ENCODE measurements around the gene NDRG3. TPM values are rescaled to one million over a fixed set of nuclear protein-coding genes. Genes with fewer than 3 reads are reported as not detected.

Gene NDRG3
- total RNA-seq, 6 donors from 2014 or later, result 7.8 to 28.7 (median 18.2) TPM

GRCh38 chr20:36756496-36756895 is 10.6 kb upstream of the NDRG3 start:
- TF ChIP-seq CTCF (IDR thresholded peaks at IDR 0.05), result no peak
- no peak for TF ChIP-seq POLR2A (IDR thresholded peaks at IDR 0.05)
- no peak for TF ChIP-seq EP300 (IDR thresholded peaks at IDR 0.05)
- no peak for TF ChIP-seq POLR2AphosphoS5 (IDR thresholded peaks at IDR 0.05)
- H3K9me3 ChIP-seq, result no peaks in the 10 kb centered on the region
- no peak for DNase-seq
- H3K4me3 ChIP-seq, result no peak overlapping the region
- peaks cover 5 to 23% (median 9%) of the 10 kb centered on the region in 4 donors for H3K4me1 ChIP-seq
- no peaks in the 10 kb centered on the region for H3K27me3 ChIP-seq
- peak overlapping the region; percentile 59 to 79 (median 71) for H3K27ac ChIP-seq
- peak in 1 of 2 donors; percentile 50 for ATAC-seq (ENCODE audit: low FRiP score in 2 of 2)
- peaks cover 0 to 16% (median 4%) of the 10 kb centered on the region in 4 donors for H3K36me3 ChIP-seq

- WGBS, 2 donors, result 6 to 13% methylated on average over 2 of the region's 2 CpGs
- Histone ChIP-seq H3K4me1 (peaks cover 5 to 23% (median 9%) of the 10 kb centered on the region in 4 donors), H3K27me3 (no peaks in the 10 kb centered on the region), H3K9me3 (no peaks in the 10 kb centered on the region), H3K27ac (peak overlapping the region; percentile 17 to 75 (median 26)), H3K4me3 (no peak overlapping the region), H3K36me3 (peaks cover 0 to 16% (median 5%) of the 10 kb centered on the region in 4 donors)
- no peak for TF ChIP-seq EP300 (IDR thresholded peaks at IDR 0.05)
- TF ChIP-seq CTCF (IDR thresholded peaks at IDR 0.05), result peak in 5 of 6 experiments; percentile 58 to 80 (median 70)
- peak in 1 of 2 donors; percentile 57 for TF ChIP-seq POLR2AphosphoS5 (IDR thresholded peaks at IDR 0.05)
- no peak for TF ChIP-seq POLR2A (IDR thresholded peaks at IDR 0.05)
- peak; percentile 84 to 85 for ATAC-seq (ENCODE audit: low FRiP score in 2 of 2)
- peak in 1 of 2 donors; percentile 51 for DNase-seq
Measured at GRCh38 chr20:36754656-36755222, 8.8 kb upstream of the NDRG3 start.

GRCh38 chr20:36752582-36752981 is 6.7 kb upstream of the NDRG3 start:
- Histone ChIP-seq H3K4me3 (no peak overlapping the region), H3K27ac (no peak overlapping the region), H3K27me3 (no peaks in the 10 kb centered on the region), H3K9me3 (no peaks in the 10 kb centered on the region), H3K36me3 (peaks cover 0 to 16% (median 5%) of the 10 kb centered on the region in 4 donors), H3K4me1 (peaks cover 5 to 16% (median 8%) of the 10 kb centered on the region in 4 donors)
- TF ChIP-seq EP300 (IDR thresholded peaks at IDR 0.05) (no peak), CTCF (IDR thresholded peaks at IDR 0.05) (no peak), POLR2AphosphoS5 (IDR thresholded peaks at IDR 0.05) (no peak), POLR2A (IDR thresholded peaks at IDR 0.05) (no peak)
- ATAC-seq (ENCODE audit: low FRiP score in 2 of 2) (no peak), DNase-seq (no peak)
- 90 to 96% methylated on average over 5 of the region's 5 CpGs for WGBS, 2 donors

GRCh38 chr20:36745234-36745926 is 510 bp downstream of the NDRG3 start:
- DNase-seq (peak in 1 of 2 donors; percentile 21), ATAC-seq (ENCODE audit: low FRiP score in 2 of 2) (peak in 1 of 2 donors; percentile 35)
- H3K36me3 ChIP-seq, result no peaks in the 10 kb centered on the region
- WGBS, 2 donors, result 5 to 8% methylated on average over 18 to 20 of the region's 44 CpGs
- peaks cover 9 to 25% (median 17%) of the 10 kb centered on the region in 4 donors for H3K4me1 ChIP-seq
- no peaks in the 10 kb centered on the region for H3K27me3 ChIP-seq
- peak overlapping the region; percentile 54 to 87 (median 66) for H3K27ac ChIP-seq
- peak overlapping the region; percentile 88 to 99 (median 96) for H3K4me3 ChIP-seq
- TF ChIP-seq POLR2AphosphoS5 (IDR thresholded peaks at IDR 0.05) (no peak), CTCF (IDR thresholded peaks at IDR 0.05) (no peak)
- H3K9me3 ChIP-seq, result no peaks in the 10 kb centered on the region
